Measurements from ENCODE around the gene EML4. TPM values are rescaled to one million over a fixed set of nuclear protein-coding genes. Genes with fewer than 3 reads are reported as not detected.

The EML4 gene
- total and polyA plus RNA-seq, 7 experiments from 2014 or later: 64.9 to 167 (median 141) TPM

DNA sequence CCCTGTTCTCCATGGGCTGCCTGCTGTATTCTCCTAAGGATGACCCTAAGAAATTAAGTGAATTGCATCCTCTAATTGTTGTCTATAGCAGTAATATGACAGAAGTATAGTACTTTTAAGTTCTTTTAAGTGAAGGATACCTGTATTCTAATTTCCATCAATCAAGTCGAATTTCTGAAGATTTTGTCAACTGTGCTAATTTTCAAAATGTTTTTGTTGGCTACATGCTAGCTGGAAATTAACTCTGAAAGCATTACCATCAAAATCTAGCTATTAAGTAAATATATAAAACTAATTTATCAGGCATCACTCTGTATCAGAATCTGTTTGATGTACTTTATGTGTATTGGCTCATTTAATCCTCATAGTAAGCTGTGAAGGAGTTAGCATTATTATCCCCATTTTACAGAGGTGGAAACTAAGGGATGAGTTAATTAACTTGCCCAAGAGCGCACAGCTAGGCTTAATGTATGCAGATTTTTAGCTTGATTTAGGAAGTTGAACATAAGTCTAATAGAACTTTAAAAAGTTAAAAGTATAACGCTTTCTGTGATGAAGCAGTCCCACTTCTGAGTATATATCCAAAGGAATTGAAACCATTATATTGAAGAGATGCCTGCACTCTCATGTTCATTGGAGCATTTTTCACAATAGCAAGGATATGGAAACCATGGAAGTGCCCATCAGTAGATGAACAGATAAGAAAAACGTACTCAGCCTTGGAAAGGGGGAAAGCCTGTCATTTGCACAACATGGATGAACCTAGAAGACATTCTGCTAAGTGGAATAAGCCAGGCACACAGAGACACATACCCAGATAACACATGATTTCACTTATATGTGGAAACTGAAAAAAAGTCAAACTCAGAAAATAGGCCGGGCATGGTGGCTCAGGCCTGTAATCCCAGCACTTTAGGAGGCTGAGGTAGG, 32.0 kb downstream of the EML4 start:
- POLR2A ChIA-PET: interaction anchor here (2.0 kb wide), 1 partner anchor 31 kb away, joined by 5 read pairs; no protein-coding TSS in a partner anchor
- peak overlapping the region in 2 of 9 donors; percentile 25 to 59 for H3K27ac Mint-ChIP-seq
- DNase-seq: no peak
- CTCF ChIA-PET: interaction anchor here (0.8 to 1.8 kb wide), 4 partner anchors 105 to 115 kb away, joined by 3 to 4 read pairs (median 4); no protein-coding TSS in a partner anchor
- Histone ChIP-seq H3K36me3 (ENCODE audit: control insufficient read depth in 2 of 3, insufficient read depth in 3 of 3, low read length in 3 of 3) (no peaks in the 10 kb centered on the region), H3K4me1 (ENCODE audit: control insufficient read depth in 2 of 2, insufficient read depth in 2 of 2, low read length in 2 of 2) (peaks cover 23 to 33% of the 10 kb centered on the region in 2 donors), H3K27me3 (ENCODE audit: control insufficient read depth in 2 of 2, insufficient read depth in 2 of 2, low read length in 2 of 2) (no peaks in the 10 kb centered on the region), H3K4me3 (ENCODE audit: low read length) (no peak overlapping the region), H3K27ac (ENCODE audit: low read depth, low read length) (no peak overlapping the region), H3K9me3 (ENCODE audit: control insufficient read depth in 2 of 3, low read length in 3 of 3) (no peaks in the 10 kb centered on the region)
- no peak for ATAC-seq
- H3K4me3 Mint-ChIP-seq: peak overlapping the region in 3 of 10 donors; percentile 2 to 52 (median 7)
- H3K36me3 Mint-ChIP-seq: peaks cover 0 to 14% (median 5%) of the 10 kb centered on the region in 5 donors
- intact Hi-C loops (cut with micrococcal nuclease): no loop called here
- no peaks in the 10 kb centered on the region for H3K27me3 Mint-ChIP-seq
- peaks cover 0 to 1% (median 0%) of the 10 kb centered on the region in 11 donors for H3K9me3 Mint-ChIP-seq
- H3K4me1 Mint-ChIP-seq: peaks cover 40 to 90% (median 85%) of the 10 kb centered on the region in 7 donors

GRCh38 chr2:42202634-42203008, 33.5 kb downstream of the EML4 start:
- H3K4me3 Mint-ChIP-seq: no peak overlapping the region
- peaks cover 0 to 1% (median 0%) of the 10 kb centered on the region in 11 donors for H3K9me3 Mint-ChIP-seq
- ChIA-PET CTCF (no interaction called here), POLR2A (no interaction called here)
- Histone ChIP-seq H3K36me3 (ENCODE audit: control insufficient read depth in 2 of 3, insufficient read depth in 3 of 3, low read length in 3 of 3) (no peaks in the 10 kb centered on the region), H3K4me3 (ENCODE audit: low read length) (no peak overlapping the region), H3K27me3 (ENCODE audit: control insufficient read depth in 2 of 2, insufficient read depth in 2 of 2, low read length in 2 of 2) (no peaks in the 10 kb centered on the region), H3K27ac (ENCODE audit: low read depth, low read length) (no peak overlapping the region), H3K9me3 (ENCODE audit: control insufficient read depth in 2 of 3, low read length in 3 of 3) (no peaks in the 10 kb centered on the region), H3K4me1 (ENCODE audit: control insufficient read depth in 2 of 2, insufficient read depth in 2 of 2, low read length in 2 of 2) (peaks cover 12 to 27% of the 10 kb centered on the region in 2 donors)
- intact Hi-C loops (cut with micrococcal nuclease): loop anchor here in 1 of 2 donors (2.0 kb wide), 1 partner anchor 16 kb away; no protein-coding TSS in a partner anchor
- peaks cover 32 to 89% (median 86%) of the 10 kb centered on the region in 7 donors for H3K4me1 Mint-ChIP-seq
- ATAC-seq (no peak), DNase-seq (no peak)
- H3K27ac Mint-ChIP-seq: peak overlapping the region in 2 of 9 donors; percentile 60 to 63
- H3K36me3 Mint-ChIP-seq: peaks cover 0 to 10% (median 5%) of the 10 kb centered on the region in 5 donors
- H3K27me3 Mint-ChIP-seq: no peaks in the 10 kb centered on the region

DNA sequence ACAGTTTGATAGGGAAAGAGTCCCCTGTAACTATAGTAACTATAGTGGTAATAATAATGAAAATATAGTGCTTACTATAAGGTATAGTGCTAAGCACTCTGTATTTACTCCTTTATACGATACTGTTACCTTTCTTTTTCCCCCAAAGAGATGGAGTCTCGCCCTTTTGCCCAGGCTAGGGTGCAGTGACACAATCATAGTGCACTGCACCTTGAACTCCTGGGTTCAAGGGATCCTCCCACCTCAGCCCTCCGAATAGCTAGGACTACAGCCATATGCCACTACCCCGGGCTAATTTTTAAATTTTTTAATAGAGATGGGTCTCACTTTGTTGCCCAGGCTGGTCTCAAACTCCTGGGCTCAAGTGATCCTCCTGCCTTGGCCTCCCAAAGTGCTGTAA, 34.6 kb downstream of the EML4 start:
- ATAC-seq (no peak), DNase-seq (no peak)
- Mint-ChIP-seq H3K27ac (peak overlapping the region in 3 of 9 donors; percentile 37 to 72 (median 48)), H3K4me3 (peak overlapping the region in 1 of 10 donors; percentile 41), H3K9me3 (no peaks in the 10 kb centered on the region), H3K27me3 (no peaks in the 10 kb centered on the region), H3K4me1 (peaks cover 23 to 86% (median 81%) of the 10 kb centered on the region in 7 donors), H3K36me3 (peaks cover 0 to 6% (median 5%) of the 10 kb centered on the region in 5 donors)
- CTCF ChIA-PET: interaction anchor here (0.8 kb wide), 1 partner anchor 13 kb away, joined by 5 read pairs; no protein-coding TSS in a partner anchor
- Histone ChIP-seq H3K4me1 (ENCODE audit: control insufficient read depth in 2 of 2, insufficient read depth in 2 of 2, low read length in 2 of 2) (peaks cover 9 to 22% of the 10 kb centered on the region in 2 donors), H3K36me3 (ENCODE audit: control insufficient read depth in 2 of 3, insufficient read depth in 3 of 3, low read length in 3 of 3) (no peaks in the 10 kb centered on the region), H3K27ac (ENCODE audit: low read depth, low read length) (no peak overlapping the region), H3K4me3 (ENCODE audit: low read length) (no peak overlapping the region), H3K9me3 (ENCODE audit: control insufficient read depth in 2 of 3, low read length in 3 of 3) (no peaks in the 10 kb centered on the region), H3K27me3 (ENCODE audit: control insufficient read depth in 2 of 2, insufficient read depth in 2 of 2, low read length in 2 of 2) (no peaks in the 10 kb centered on the region)
- intact Hi-C loops (cut with micrococcal nuclease): loop anchor here in 1 of 2 donors (2.0 kb wide), 1 partner anchor 15 kb away; no protein-coding TSS in a partner anchor
- POLR2A ChIA-PET: interaction anchor here (0.7 kb wide), 1 partner anchor 24 kb away, joined by 4 read pairs; no protein-coding TSS in a partner anchor

DNA sequence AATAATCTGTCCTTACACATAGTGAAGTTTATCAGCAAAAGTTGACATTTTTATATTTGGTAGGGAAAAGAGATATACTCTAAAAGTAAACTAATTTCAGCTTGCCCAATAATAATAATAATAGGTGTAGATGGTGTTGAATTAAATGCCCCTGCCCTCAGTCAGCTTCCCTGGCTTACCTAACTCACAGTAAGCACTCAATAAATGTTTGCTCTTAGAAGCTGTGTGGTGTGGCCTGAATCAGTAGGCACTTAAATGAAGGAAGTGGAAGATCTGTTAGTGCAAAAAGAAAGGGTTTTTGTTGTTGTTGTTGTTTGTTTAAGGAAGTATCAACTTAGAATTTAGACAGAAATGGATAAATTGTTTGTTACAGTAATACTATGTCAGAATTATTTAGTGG, 36.2 kb downstream of the EML4 start:
- Mint-ChIP-seq H3K27me3 (no peaks in the 10 kb centered on the region), H3K36me3 (peaks cover 0 to 4% (median 3%) of the 10 kb centered on the region in 5 donors), H3K4me3 (peak overlapping the region in 2 of 10 donors; percentile 11 to 24), H3K27ac (peak overlapping the region in 3 of 9 donors; percentile 1 to 18 (median 6)), H3K4me1 (peaks cover 18 to 88% (median 80%) of the 10 kb centered on the region in 7 donors), H3K9me3 (no peaks in the 10 kb centered on the region)
- intact Hi-C loops (cut with micrococcal nuclease): no loop called here
- no peak for ATAC-seq
- DNase-seq: no peak
- Histone ChIP-seq H3K27ac (ENCODE audit: low read depth, low read length) (no peak overlapping the region), H3K9me3 (ENCODE audit: control insufficient read depth in 2 of 3, low read length in 3 of 3) (no peaks in the 10 kb centered on the region), H3K27me3 (ENCODE audit: control insufficient read depth in 2 of 2, insufficient read depth in 2 of 2, low read length in 2 of 2) (no peaks in the 10 kb centered on the region), H3K4me1 (ENCODE audit: control insufficient read depth in 2 of 2, insufficient read depth in 2 of 2, low read length in 2 of 2) (peaks cover 13 to 19% of the 10 kb centered on the region in 2 donors), H3K4me3 (ENCODE audit: low read length) (no peak overlapping the region), H3K36me3 (ENCODE audit: control insufficient read depth in 2 of 3, insufficient read depth in 3 of 3, low read length in 3 of 3) (peaks cover 0 to 3% (median 0%) of the 10 kb centered on the region in 3 experiments)
- POLR2A ChIA-PET: interaction anchor here (0.6 to 0.8 kb wide), 2 partner anchors 23 to 24 kb away, joined by 5 to 6 read pairs; no protein-coding TSS in a partner anchor
- CTCF ChIA-PET: interaction anchor here (0.6 to 1.5 kb wide), 4 partner anchors 10 to 122 kb away, joined by 3 to 5 read pairs (median 3); no protein-coding TSS in a partner anchor

DNA sequence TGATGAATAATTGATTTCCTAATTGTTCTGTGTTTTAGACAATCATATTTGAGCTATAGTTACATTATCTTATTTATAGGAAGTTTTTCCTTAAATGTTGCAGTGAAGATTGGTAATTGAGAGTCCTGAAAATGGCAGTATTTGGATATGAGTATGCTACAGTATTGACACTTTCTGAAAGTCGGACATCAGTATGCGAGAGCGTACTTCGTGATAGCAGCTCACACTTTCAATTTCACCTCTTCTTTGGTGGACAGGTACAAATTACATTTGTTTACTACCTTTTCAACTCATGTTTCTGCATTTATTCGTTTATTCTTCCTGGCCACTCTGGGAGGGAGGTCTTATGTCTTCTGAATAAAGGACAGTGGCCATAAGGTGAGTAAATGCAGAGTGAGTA, 38.7 kb downstream of the EML4 start:
- peaks cover 19 to 86% (median 77%) of the 10 kb centered on the region in 7 donors for H3K4me1 Mint-ChIP-seq
- ATAC-seq (no peak), DNase-seq (no peak)
- H3K9me3 Mint-ChIP-seq: no peaks in the 10 kb centered on the region
- no peaks in the 10 kb centered on the region for H3K9me3 ChIP-seq (ENCODE audit: control insufficient read depth in 2 of 3, low read length in 3 of 3)
- no peak overlapping the region for H3K27ac ChIP-seq (ENCODE audit: low read depth, low read length)
- intact Hi-C loops (cut with micrococcal nuclease): no loop called here
- POLR2A ChIA-PET: interaction anchor here (0.6 to 1.1 kb wide), 3 partner anchors 8 to 111 kb away, joined by 3 read pairs; no protein-coding TSS in a partner anchor
- H3K27me3 Mint-ChIP-seq: no peaks in the 10 kb centered on the region
- H3K36me3 ChIP-seq (ENCODE audit: control insufficient read depth in 2 of 3, insufficient read depth in 3 of 3, low read length in 3 of 3): peaks cover 0 to 3% (median 0%) of the 10 kb centered on the region in 3 experiments
- peaks cover 25% of the 10 kb centered on the region in 2 donors for H3K4me1 ChIP-seq (ENCODE audit: control insufficient read depth in 2 of 2, insufficient read depth in 2 of 2, low read length in 2 of 2)
- H3K36me3 Mint-ChIP-seq: peaks cover 2 to 10% (median 4%) of the 10 kb centered on the region in 5 donors
- no peaks in the 10 kb centered on the region for H3K27me3 ChIP-seq (ENCODE audit: control insufficient read depth in 2 of 2, insufficient read depth in 2 of 2, low read length in 2 of 2)
- H3K4me3 Mint-ChIP-seq: peak overlapping the region in 2 of 10 donors; percentile 8 to 30
- CTCF ChIA-PET: interaction anchor here (1.0 kb wide), 1 partner anchor 11 kb away, joined by 5 read pairs; no protein-coding TSS in a partner anchor
- H3K27ac Mint-ChIP-seq: peak overlapping the region in 2 of 9 donors; percentile 21 to 36
- no peak overlapping the region for H3K4me3 ChIP-seq (ENCODE audit: low read length)

DNA sequence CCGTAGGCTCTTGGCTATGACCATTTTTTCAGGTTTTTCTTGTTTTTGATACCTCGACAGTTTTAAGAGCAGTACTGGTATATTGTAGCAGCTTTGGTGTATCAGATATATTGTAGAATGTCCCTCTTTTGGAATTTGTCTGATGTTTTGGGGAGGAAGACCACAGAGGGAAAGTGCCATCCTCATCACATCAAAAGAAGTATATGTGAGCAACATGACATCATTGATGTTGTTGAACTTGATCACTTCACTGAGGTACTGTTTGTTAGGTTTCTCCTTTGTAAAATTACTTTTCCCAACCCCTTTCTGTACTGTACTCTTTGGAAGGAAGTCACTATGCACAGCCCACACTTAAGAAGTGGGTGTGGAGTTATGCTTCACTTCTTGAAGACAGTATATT, 41.0 kb downstream of the EML4 start:
- Histone ChIP-seq H3K4me3 (ENCODE audit: low read length) (no peak overlapping the region), H3K9me3 (ENCODE audit: control insufficient read depth in 2 of 3, low read length in 3 of 3) (no peaks in the 10 kb centered on the region), H3K27ac (ENCODE audit: low read depth, low read length) (no peak overlapping the region), H3K4me1 (ENCODE audit: control insufficient read depth in 2 of 2, insufficient read depth in 2 of 2, low read length in 2 of 2) (peaks cover 17 to 33% of the 10 kb centered on the region in 2 donors), H3K36me3 (ENCODE audit: control insufficient read depth in 2 of 3, insufficient read depth in 3 of 3, low read length in 3 of 3) (peaks cover 0 to 3% (median 0%) of the 10 kb centered on the region in 3 experiments), H3K27me3 (ENCODE audit: control insufficient read depth in 2 of 2, insufficient read depth in 2 of 2, low read length in 2 of 2) (no peaks in the 10 kb centered on the region)
- no peaks in the 10 kb centered on the region for H3K27me3 Mint-ChIP-seq
- H3K4me3 Mint-ChIP-seq: peak overlapping the region in 6 of 10 donors; percentile 16 to 61 (median 52)
- ATAC-seq: peak; percentile 29
- peak overlapping the region in 5 of 9 donors; percentile 1 to 71 (median 34) for H3K27ac Mint-ChIP-seq
- ChIA-PET CTCF (interaction anchor here (0.6 to 0.7 kb wide), 2 partner anchors 15 to 340 kb away, joined by 3 read pairs; no protein-coding TSS in a partner anchor), POLR2A (no interaction called here)
- no peak for DNase-seq
- no peaks in the 10 kb centered on the region for H3K9me3 Mint-ChIP-seq
- peaks cover 23 to 88% (median 72%) of the 10 kb centered on the region in 7 donors for H3K4me1 Mint-ChIP-seq
- H3K36me3 Mint-ChIP-seq: peaks cover 3 to 10% (median 6%) of the 10 kb centered on the region in 5 donors
- intact Hi-C loops (cut with micrococcal nuclease): no loop called here
